ENCODE results near the gene UBE4A. TPM values are rescaled to one million over a fixed set of nuclear protein-coding genes. Genes with fewer than 3 reads are reported as not detected.

UBE4A gene, protein sequence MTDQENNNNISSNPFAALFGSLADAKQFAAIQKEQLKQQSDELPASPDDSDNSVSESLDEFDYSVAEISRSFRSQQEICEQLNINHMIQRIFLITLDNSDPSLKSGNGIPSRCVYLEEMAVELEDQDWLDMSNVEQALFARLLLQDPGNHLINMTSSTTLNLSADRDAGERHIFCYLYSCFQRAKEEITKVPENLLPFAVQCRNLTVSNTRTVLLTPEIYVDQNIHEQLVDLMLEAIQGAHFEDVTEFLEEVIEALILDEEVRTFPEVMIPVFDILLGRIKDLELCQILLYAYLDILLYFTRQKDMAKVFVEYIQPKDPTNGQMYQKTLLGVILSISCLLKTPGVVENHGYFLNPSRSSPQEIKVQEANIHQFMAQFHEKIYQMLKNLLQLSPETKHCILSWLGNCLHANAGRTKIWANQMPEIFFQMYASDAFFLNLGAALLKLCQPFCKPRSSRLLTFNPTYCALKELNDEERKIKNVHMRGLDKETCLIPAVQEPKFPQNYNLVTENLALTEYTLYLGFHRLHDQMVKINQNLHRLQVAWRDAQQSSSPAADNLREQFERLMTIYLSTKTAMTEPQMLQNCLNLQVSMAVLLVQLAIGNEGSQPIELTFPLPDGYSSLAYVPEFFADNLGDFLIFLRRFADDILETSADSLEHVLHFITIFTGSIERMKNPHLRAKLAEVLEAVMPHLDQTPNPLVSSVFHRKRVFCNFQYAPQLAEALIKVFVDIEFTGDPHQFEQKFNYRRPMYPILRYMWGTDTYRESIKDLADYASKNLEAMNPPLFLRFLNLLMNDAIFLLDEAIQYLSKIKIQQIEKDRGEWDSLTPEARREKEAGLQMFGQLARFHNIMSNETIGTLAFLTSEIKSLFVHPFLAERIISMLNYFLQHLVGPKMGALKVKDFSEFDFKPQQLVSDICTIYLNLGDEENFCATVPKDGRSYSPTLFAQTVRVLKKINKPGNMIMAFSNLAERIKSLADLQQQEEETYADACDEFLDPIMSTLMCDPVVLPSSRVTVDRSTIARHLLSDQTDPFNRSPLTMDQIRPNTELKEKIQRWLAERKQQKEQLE
- 32.0 and 33.7 TPM in 2 replicates for polyA plus RNA-seq (2011; rRNA removed)
- polyA minus RNA-seq (2011; rRNA and poly(A)+ RNA removed), result 44.5 and 49.3 TPM in 2 replicates

DNA sequence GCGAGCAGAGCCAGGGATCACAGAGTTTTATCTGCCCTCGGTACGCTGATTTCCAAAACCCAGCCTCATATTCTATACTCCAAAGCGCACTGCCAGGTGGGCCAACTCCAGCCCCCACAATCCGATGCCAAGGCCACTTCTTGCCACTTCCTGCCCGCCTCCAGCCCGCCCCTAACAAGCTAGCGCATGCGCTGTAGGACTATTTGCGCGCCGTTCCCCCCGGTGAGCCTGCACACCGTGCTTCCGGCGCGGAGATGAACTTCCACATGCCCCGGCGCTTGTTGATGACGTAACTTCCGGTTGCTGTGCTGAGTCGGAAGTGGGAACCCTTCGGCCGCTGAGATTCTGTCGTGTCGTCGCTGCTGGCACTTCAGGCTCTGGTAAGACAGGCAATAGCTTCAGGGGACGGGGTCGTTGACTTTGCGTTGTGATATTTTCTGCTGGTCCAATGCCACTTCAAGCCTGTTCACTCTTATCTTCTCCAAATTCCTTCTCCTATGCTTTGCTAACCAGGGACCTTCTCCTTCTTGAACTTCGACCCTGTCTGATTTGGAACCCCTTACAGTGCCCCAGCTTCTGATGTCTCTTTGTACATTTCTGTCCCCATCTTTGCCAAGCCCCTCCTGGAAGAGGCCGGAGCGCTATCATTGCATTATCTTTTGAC is at the start of gene UBE4A:
UBE4A (plus strand) TSS at position 306 of the 664 bp plus-strand sequence. CDS start 5,481 bp downstream, outside the sequence.
- Histone ChIP-seq H3K27ac (ENCODE audit: low read depth, low read length) (peak within 1 kb of the TSS; percentile 63), H3K9me3 (ENCODE audit: control insufficient read depth, insufficient read depth, low read length) (peaks cover 3% of the 10 kb centered on the region; the same call in 1 of the 2 replicates), H3K27me3 (ENCODE audit: control insufficient read depth, insufficient read depth, low read length) (no peaks in the 10 kb centered on the region), H3K4me3 (ENCODE audit: low read depth, low read length) (peak within 1 kb of the TSS; percentile 98)
- ChIA-PET POLR2A (interaction anchor here (0.6 kb wide), 1 partner anchor 847 kb away, joined by 3 read pairs; no protein-coding TSS in a partner anchor), CTCF (interaction anchor here (0.6 to 2.4 kb wide), 2 partner anchors 161 to 1524 kb away, joined by 3 to 9 read pairs; no protein-coding TSS in a partner anchor)
- TF ChIP-seq, protein P1, sequence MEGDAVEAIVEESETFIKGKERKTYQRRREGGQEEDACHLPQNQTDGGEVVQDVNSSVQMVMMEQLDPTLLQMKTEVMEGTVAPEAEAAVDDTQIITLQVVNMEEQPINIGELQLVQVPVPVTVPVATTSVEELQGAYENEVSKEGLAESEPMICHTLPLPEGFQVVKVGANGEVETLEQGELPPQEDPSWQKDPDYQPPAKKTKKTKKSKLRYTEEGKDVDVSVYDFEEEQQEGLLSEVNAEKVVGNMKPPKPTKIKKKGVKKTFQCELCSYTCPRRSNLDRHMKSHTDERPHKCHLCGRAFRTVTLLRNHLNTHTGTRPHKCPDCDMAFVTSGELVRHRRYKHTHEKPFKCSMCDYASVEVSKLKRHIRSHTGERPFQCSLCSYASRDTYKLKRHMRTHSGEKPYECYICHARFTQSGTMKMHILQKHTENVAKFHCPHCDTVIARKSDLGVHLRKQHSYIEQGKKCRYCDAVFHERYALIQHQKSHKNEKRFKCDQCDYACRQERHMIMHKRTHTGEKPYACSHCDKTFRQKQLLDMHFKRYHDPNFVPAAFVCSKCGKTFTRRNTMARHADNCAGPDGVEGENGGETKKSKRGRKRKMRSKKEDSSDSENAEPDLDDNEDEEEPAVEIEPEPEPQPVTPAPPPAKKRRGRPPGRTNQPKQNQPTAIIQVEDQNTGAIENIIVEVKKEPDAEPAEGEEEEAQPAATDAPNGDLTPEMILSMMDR (IDR thresholded peaks at IDR 0.05; ENCODE audit: low read depth, low read length), result no peak
- peak; percentile 78 for DNase-seq (ENCODE audit: low read depth, low spot score)

DNA sequence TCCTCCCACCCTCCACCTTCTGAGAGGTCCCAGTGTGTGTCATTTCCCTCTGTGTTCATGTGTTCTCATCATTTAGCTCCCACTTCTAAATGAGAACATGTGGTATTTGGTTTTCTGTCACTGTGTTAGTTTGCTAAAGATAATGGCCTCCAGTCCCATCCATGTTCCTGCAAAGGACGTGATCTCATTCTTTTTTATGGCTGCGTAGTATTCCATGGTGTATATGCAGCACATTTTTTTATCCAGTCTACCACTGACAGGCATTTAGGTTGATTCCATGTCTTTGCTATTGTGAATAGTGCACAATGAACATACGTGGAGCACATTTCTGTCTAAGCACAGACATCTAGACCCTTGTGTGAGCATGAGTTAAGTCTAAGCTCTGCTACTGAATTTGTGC is 49.1 kb upstream of the UBE4A start:
- no peak for DNase-seq (ENCODE audit: low read depth, low spot score)
- peaks cover 21% of the 10 kb centered on the region for H3K27me3 ChIP-seq (ENCODE audit: control insufficient read depth, insufficient read depth, low read length)
- no peaks in the 10 kb centered on the region for H3K9me3 ChIP-seq (ENCODE audit: control insufficient read depth, insufficient read depth, low read length)
- H3K27ac ChIP-seq (ENCODE audit: low read depth, low read length), result no peak overlapping the region
- CTCF ChIA-PET, result no interaction called here
- H3K4me3 ChIP-seq (ENCODE audit: low read depth, low read length), result no peak overlapping the region
- POLR2A ChIA-PET, result no interaction called here
- TF ChIP-seq, protein P1 (IDR thresholded peaks at IDR 0.05; ENCODE audit: low read depth, low read length), result no peak

DNA sequence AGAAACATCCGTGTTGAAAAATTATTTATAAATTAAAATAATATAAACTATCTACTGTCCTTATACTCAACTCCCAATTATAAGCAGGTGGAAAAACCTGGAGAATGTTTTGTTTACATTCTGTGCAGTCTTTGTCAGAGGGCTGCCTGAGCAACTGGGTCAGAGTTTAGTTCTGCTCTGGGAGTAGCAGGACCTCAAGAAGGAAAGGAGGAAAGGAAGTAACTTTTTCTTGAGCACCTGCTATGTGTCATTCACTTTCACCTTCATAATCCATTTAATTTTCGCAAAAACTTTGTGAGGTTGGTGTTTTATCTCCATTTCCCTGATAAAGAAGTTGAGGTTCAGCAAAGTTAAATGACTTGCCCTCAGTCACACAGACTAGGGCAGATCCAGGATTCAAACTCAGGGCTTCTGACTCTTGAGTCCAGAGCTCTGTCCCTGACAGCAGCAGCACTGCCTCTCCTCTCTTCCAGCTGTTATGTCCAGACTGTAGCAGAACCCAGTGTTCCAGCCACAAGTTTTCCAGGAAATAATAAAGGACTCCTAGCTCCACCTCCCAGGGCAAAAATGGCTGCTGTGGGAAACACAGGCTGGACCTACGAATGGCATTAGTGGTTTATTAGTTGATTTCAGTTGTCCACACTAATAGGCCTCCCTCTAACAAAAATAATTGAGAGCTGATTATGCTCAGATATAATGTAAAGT is 48.5 kb upstream of the UBE4A start:
- DNase-seq (ENCODE audit: low read depth, low spot score), result no peak
- ChIA-PET CTCF (interaction anchor here (1.2 kb wide), 1 partner anchor 258 kb away, joined by 3 read pairs; no protein-coding TSS in a partner anchor), POLR2A (no interaction called here)
- Histone ChIP-seq H3K27ac (ENCODE audit: low read depth, low read length) (no peak overlapping the region), H3K4me3 (ENCODE audit: low read depth, low read length) (no peak overlapping the region), H3K27me3 (ENCODE audit: control insufficient read depth, insufficient read depth, low read length) (peaks cover 21% of the 10 kb centered on the region), H3K9me3 (ENCODE audit: control insufficient read depth, insufficient read depth, low read length) (no peaks in the 10 kb centered on the region)
- TF ChIP-seq, protein P1 (IDR thresholded peaks at IDR 0.05; ENCODE audit: low read depth, low read length), result no peak

DNA sequence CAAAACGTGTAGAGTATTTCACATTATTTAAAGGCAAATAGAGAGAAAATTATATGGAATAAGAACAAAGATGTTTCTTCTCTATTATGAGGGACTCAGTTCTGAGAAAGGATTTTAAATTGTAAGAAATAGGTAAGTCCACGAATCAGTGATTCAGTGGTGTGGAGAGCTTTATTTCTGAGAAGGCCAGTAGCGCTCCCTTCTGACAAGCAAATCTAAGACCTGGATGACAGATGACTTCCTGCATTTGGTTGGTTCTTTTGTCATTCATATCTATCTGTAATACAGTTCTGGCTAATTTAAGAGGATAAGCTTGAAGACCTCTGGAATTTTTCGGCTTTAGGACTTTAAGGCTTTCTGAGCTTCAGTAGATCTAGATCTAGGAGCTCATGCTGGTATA is 47.9 kb upstream of the UBE4A start:
- CTCF ChIA-PET, result interaction anchor here (1.2 kb wide), 1 partner anchor 258 kb away, joined by 3 read pairs; no protein-coding TSS in a partner anchor

More for the DNA sequence above, 47.9 kb upstream of the UBE4A start:
- Histone ChIP-seq H3K27ac (ENCODE audit: low read depth, low read length) (no peak overlapping the region), H3K4me3 (ENCODE audit: low read depth, low read length) (no peak overlapping the region), H3K27me3 (ENCODE audit: control insufficient read depth, insufficient read depth, low read length) (peaks cover 21% of the 10 kb centered on the region), H3K9me3 (ENCODE audit: control insufficient read depth, insufficient read depth, low read length) (no peaks in the 10 kb centered on the region)
- DNase-seq (ENCODE audit: low read depth, low spot score), result no peak
- TF ChIP-seq, protein P1 (IDR thresholded peaks at IDR 0.05; ENCODE audit: low read depth, low read length), result no peak
- POLR2A ChIA-PET, result no interaction called here
